ENCODE measurements around the gene ACTC1.

GRCh38 chr15:34769711-34770110 lies 25.6 kb downstream of the ACTC1 start:
- no peak for TF ChIP-seq EZH2 (IDR thresholded peaks at IDR 0.05; ENCODE audit: low read length, unreplicated experiment)
- no peak for TF ChIP-seq CTCF (conservative IDR thresholded peaks at IDR 0.05; ENCODE audit: low read depth, low read length)

Data from PC-3 (cell line).